ENCODE results near the gene BLOC1S2.

GRCh38 chr10:100253041-100253440 lies 33.4 kb downstream of the BLOC1S2 start:
- TF ChIP-seq CTCF (IDR thresholded peaks at IDR 0.05), result no peak
- TF ChIP-seq POLR2A (IDR thresholded peaks at IDR 0.05), result no peak
